ENCODE results near the gene NPIPB6.

NPIPB6 gene

GRCh38 chr16:28300327-28300726, 63.0 kb downstream of the NPIPB6 start:
- in situ Hi-C loops (cut with HindIII; ENCODE audit: low sequenced_read_pairs) = no loop called here

GRCh38 chr16:28298511-28298878, 64.8 kb downstream of the NPIPB6 start:
- in situ Hi-C loops (cut with HindIII; ENCODE audit: low sequenced_read_pairs) = no loop called here

GRCh38 chr16:28297784-28298510, 65.4 kb downstream of the NPIPB6 start:
- in situ Hi-C loops (cut with HindIII; ENCODE audit: low sequenced_read_pairs) = no loop called here

- in situ Hi-C loops (cut with HindIII; ENCODE audit: low sequenced_read_pairs) = no loop called here
These were observed 66.0 kb downstream of the NPIPB6 start for GRCh38 chr16:28297308-28297707.

GRCh38 chr16:28295276-28295675, 68.0 kb downstream of the NPIPB6 start:
- in situ Hi-C loops (cut with HindIII; ENCODE audit: low sequenced_read_pairs) = no loop called here

GRCh38 chr16:28294201-28294600, 69.1 kb downstream of the NPIPB6 start:
- in situ Hi-C loops (cut with HindIII; ENCODE audit: low sequenced_read_pairs) = no loop called here

- in situ Hi-C loops (cut with HindIII; ENCODE audit: low sequenced_read_pairs) = no loop called here
These were observed 69.7 kb downstream of the NPIPB6 start for GRCh38 chr16:28293601-28293960.

GRCh38 chr16:28292731-28293600, 70.3 kb downstream of the NPIPB6 start:
- in situ Hi-C loops (cut with HindIII; ENCODE audit: low sequenced_read_pairs) = no loop called here
